Measurements from ENCODE around the gene MAPK10. TPM values are rescaled to one million over a fixed set of nuclear protein-coding genes. Genes with fewer than 3 reads are reported as not detected.

The MAPK10 gene
- total and polyA plus RNA-seq, 4 donors, result 3.3 to 109 (median 24.5) TPM

DNA sequence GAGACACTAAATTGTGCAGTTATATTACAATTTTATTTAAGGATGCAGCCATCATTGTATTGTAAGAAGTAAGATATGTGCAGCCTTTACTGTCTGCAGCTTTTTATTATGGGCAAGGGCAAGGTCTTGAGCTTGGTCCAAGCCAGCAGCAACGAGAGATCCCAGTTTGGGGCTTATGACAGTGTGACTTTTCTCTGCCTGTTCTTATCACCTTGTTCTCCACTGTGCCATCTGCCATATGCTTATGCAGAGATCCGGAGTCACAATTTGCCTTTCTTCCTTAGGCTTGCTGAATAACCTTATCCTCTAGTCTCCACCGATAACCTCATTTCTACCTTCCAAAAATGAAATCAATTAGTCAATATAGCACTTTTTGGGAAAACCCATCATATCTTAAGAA lies 30.4 kb downstream of the MAPK10 start:
- no peak overlapping the region for H3K4me3 ChIP-seq
- ATAC-seq (ENCODE audit: insufficient read depth, low FRiP score) (no peak), DNase-seq (no peak)
- H3K27me3 ChIP-seq (ENCODE audit: control insufficient read depth in 3 of 3, insufficient read depth in 3 of 3, low read length in 2 of 3), result no peaks in the 10 kb centered on the region
- WGBS, 2 donors, result 84 to 91% methylated on average over 3 of the region's 3 CpGs
- no peak overlapping the region for H3K27ac ChIP-seq (ENCODE audit: low read depth in 1 of 2, low read length in 1 of 2)
- H3K9ac ChIP-seq (ENCODE audit: insufficient read depth in 1 of 2, low read length in 2 of 2), result no peak overlapping the region
- no peaks in the 10 kb centered on the region for H3K4me1 ChIP-seq (ENCODE audit: control insufficient read depth in 5 of 5, insufficient read depth in 5 of 5, low read length in 5 of 5)
- H3K36me3 ChIP-seq (ENCODE audit: control insufficient read depth in 4 of 4, insufficient read depth in 4 of 4, low read length in 4 of 4), result peaks cover 0 to 2% (median 0%) of the 10 kb centered on the region in 4 donors
- H3K9me3 ChIP-seq (ENCODE audit: control insufficient read depth in 4 of 4, insufficient read depth in 3 of 4, low read length in 3 of 4), result no peaks in the 10 kb centered on the region
- TF ChIP-seq, protein P1, sequence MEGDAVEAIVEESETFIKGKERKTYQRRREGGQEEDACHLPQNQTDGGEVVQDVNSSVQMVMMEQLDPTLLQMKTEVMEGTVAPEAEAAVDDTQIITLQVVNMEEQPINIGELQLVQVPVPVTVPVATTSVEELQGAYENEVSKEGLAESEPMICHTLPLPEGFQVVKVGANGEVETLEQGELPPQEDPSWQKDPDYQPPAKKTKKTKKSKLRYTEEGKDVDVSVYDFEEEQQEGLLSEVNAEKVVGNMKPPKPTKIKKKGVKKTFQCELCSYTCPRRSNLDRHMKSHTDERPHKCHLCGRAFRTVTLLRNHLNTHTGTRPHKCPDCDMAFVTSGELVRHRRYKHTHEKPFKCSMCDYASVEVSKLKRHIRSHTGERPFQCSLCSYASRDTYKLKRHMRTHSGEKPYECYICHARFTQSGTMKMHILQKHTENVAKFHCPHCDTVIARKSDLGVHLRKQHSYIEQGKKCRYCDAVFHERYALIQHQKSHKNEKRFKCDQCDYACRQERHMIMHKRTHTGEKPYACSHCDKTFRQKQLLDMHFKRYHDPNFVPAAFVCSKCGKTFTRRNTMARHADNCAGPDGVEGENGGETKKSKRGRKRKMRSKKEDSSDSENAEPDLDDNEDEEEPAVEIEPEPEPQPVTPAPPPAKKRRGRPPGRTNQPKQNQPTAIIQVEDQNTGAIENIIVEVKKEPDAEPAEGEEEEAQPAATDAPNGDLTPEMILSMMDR (IDR thresholded peaks at IDR 0.05; ENCODE audit: control extremely low read depth, extremely low read depth), result no peak

DNA sequence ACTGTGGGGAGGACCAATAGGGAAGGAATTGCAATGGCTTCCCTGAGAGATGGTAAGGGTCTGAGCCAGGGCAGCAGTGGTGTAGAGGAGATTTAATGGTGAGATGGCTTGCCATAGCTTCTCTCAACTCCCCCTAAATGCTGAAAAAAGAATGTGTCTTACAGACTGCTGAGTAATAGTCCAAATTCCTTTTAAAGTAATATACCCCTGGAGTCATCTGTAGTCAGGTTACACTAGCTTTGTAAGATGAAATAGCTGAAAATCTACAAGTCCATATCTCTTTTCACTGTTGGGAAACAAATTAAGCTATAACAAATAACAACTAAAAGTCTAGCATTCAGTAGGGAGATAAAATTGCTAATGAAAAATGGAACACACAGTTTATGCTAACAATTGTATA lies 33.5 kb downstream of the MAPK10 start:
- Histone ChIP-seq H3K4me3 (no peak overlapping the region), H3K4me1 (ENCODE audit: control insufficient read depth in 5 of 5, insufficient read depth in 5 of 5, low read length in 5 of 5) (no peaks in the 10 kb centered on the region), H3K9ac (ENCODE audit: insufficient read depth in 1 of 2, low read length in 2 of 2) (no peak overlapping the region), H3K36me3 (ENCODE audit: control insufficient read depth in 4 of 4, insufficient read depth in 4 of 4, low read length in 4 of 4) (peaks cover 0 to 2% (median 0%) of the 10 kb centered on the region in 4 donors), H3K27ac (ENCODE audit: low read depth in 1 of 2, low read length in 1 of 2) (no peak overlapping the region), H3K9me3 (ENCODE audit: control insufficient read depth in 4 of 4, insufficient read depth in 3 of 4, low read length in 3 of 4) (no peaks in the 10 kb centered on the region), H3K27me3 (ENCODE audit: control insufficient read depth in 3 of 3, insufficient read depth in 3 of 3, low read length in 2 of 3) (no peaks in the 10 kb centered on the region)
- ATAC-seq (ENCODE audit: insufficient read depth, low FRiP score) (no peak), DNase-seq (no peak)
- TF ChIP-seq, protein P1 (IDR thresholded peaks at IDR 0.05; ENCODE audit: control extremely low read depth, extremely low read depth), result no peak

DNA sequence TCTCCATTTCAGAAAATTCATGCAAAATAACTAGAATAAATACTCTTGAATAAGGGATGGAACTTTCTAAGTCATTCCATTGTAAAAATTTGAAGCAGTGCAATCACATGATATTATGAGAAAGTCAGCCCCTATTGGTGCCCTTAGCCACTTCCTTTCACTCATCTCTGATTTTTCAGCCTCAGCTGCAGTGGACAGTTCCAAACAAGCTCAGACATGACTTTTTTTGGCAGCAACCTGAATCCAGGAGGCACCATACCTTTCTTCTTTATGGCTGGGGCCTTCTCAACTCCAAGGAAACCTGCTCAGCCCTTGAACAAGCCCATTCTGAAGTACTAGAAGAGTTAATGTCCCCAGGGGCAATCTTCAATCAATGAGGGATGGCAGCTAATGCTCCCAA lies 40.5 kb downstream of the MAPK10 start:
- ATAC-seq (ENCODE audit: insufficient read depth, low FRiP score), result no peak
- no peaks in the 10 kb centered on the region for H3K4me1 ChIP-seq (ENCODE audit: control insufficient read depth in 5 of 5, insufficient read depth in 5 of 5, low read length in 5 of 5)
- TF ChIP-seq, protein P1 (IDR thresholded peaks at IDR 0.05; ENCODE audit: control extremely low read depth, extremely low read depth), result no peak
- DNase-seq, result no peak
- no peaks in the 10 kb centered on the region for H3K27me3 ChIP-seq (ENCODE audit: control insufficient read depth in 3 of 3, insufficient read depth in 3 of 3, low read length in 2 of 3)
- H3K9ac ChIP-seq (ENCODE audit: insufficient read depth in 1 of 2, low read length in 2 of 2), result no peak overlapping the region
- no peaks in the 10 kb centered on the region for H3K9me3 ChIP-seq (ENCODE audit: control insufficient read depth in 4 of 4, insufficient read depth in 3 of 4, low read length in 3 of 4)
- H3K27ac ChIP-seq (ENCODE audit: low read depth in 1 of 2, low read length in 1 of 2), result no peak overlapping the region
- no peak overlapping the region for H3K4me3 ChIP-seq
- no peaks in the 10 kb centered on the region for H3K36me3 ChIP-seq (ENCODE audit: control insufficient read depth in 4 of 4, insufficient read depth in 4 of 4, low read length in 4 of 4)

DNA sequence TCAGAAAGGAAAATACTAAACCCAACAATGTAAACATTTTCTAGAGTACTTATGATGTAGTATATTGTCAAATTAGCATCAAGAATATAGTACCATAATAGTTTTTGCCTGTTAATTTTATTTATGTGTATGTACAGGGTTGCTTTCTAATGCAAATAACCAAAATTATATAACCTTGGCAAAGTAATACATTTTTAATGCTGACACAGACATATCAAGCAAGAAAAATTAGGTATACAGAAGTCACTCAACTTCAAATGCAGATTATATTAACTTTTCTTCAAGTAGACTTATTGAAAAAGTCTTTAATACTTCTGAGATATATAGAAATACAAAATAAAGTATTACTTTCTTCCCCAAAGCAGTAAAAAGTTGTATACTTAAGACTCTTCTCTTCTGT lies 44.3 kb downstream of the MAPK10 start:
- TF ChIP-seq, protein P1 (IDR thresholded peaks at IDR 0.05; ENCODE audit: control extremely low read depth, extremely low read depth), result no peak

More for the DNA sequence above, 44.3 kb downstream of the MAPK10 start:
- no peak for DNase-seq
- H3K27ac ChIP-seq (ENCODE audit: low read depth in 1 of 2, low read length in 1 of 2), result no peak overlapping the region
- no peak for ATAC-seq (ENCODE audit: insufficient read depth, low FRiP score)
- H3K9ac ChIP-seq (ENCODE audit: insufficient read depth in 1 of 2, low read length in 2 of 2), result no peak overlapping the region
- no peaks in the 10 kb centered on the region for H3K4me1 ChIP-seq (ENCODE audit: control insufficient read depth in 5 of 5, insufficient read depth in 5 of 5, low read length in 5 of 5)
- H3K36me3 ChIP-seq (ENCODE audit: control insufficient read depth in 4 of 4, insufficient read depth in 4 of 4, low read length in 4 of 4), result no peaks in the 10 kb centered on the region
- H3K4me3 ChIP-seq, result no peak overlapping the region
- no peaks in the 10 kb centered on the region for H3K9me3 ChIP-seq (ENCODE audit: control insufficient read depth in 4 of 4, insufficient read depth in 3 of 4, low read length in 3 of 4)
- no peaks in the 10 kb centered on the region for H3K27me3 ChIP-seq (ENCODE audit: control insufficient read depth in 3 of 3, insufficient read depth in 3 of 3, low read length in 2 of 3)
